VCaP (cell line): ENCODE results near the gene WDR91.

Experiments
- H3K27ac ChIP-seq: fragments of 450-650 bp; 2 replicates; pipeline ENCODE4 v1.5.1; 2017
- CTCF ChIP-seq: fragments of 450-650 bp; conservative IDR thresholded peaks from 2 replicates; pipeline ENCODE4 v1.5.1; 2017; ENCODE audit warnings: mild to moderate bottlenecking, moderate library complexity

Gene WDR91

GRCh38 chr7:135168489-135169140 is 42.7 kb downstream of the WDR91 start:
- H3K27ac ChIP-seq = no peak overlapping the region

GRCh38 chr7:135168001-135168400 is 43.3 kb downstream of the WDR91 start:
- TF ChIP-seq CTCF = no peak
- no peak overlapping the region for H3K27ac ChIP-seq

More at GRCh38 chr7:135168489-135169140, 42.7 kb downstream of the WDR91 start:
- no peak for TF ChIP-seq CTCF

GRCh38 chr7:135167365-135167917 is 43.9 kb downstream of the WDR91 start:
- no peak overlapping the region for H3K27ac ChIP-seq
- TF ChIP-seq CTCF = no peak

GRCh38 chr7:135166338-135166990 is 44.9 kb downstream of the WDR91 start:
- no peak for TF ChIP-seq CTCF
- no peak overlapping the region for H3K27ac ChIP-seq

GRCh38 chr7:135165862-135166261 is 45.5 kb downstream of the WDR91 start:
- no peak for TF ChIP-seq CTCF
- no peak overlapping the region for H3K27ac ChIP-seq

- no peak overlapping the region for H3K27ac ChIP-seq
- no peak for TF ChIP-seq CTCF
These were observed 46.8 kb downstream of the WDR91 start for GRCh38 chr7:135164357-135165061.

- no peak for TF ChIP-seq CTCF
- no peak overlapping the region for H3K27ac ChIP-seq
These were observed 48.8 kb downstream of the WDR91 start for GRCh38 chr7:135162382-135163001.
